Adipose tissue (tissue), 3 donors: ENCODE results near the gene ADAMTS18. TPM values are rescaled to one million over a fixed set of nuclear protein-coding genes. Genes with fewer than 3 reads are reported as not detected.

Experiments
- H3K27ac ChIP-seq: one replicate; pipeline ENCODE4 v1.5.1; 2013; ENCODE audit warnings: low read depth, low read length
- WGBS, 3 donors: extraction: QIAGEN DNeasy Blood & Tissue Kit; methylation state at CpG; one replicate each; pipeline ENCODE4 v1.1.7; 2013; 5-methylcytosine and 5-hydroxymethylcytosine counted together
- polyA plus RNA-seq, 3 donors: library from polyadenylated mRNA; stranded (reverse); fragments of 200-250 nt; gene quantifications; one replicate each; pipeline ENCODE4 v1.2.3, GENCODE V29; 2013
- donor health status: healthy with polysubstance abuse.
- donor health status: Bipolar disorder and iron deficiency.
- donor health status: healthy.

ADAMTS18 gene
- polyA plus RNA-seq, 3 donors: 0.02 to 0.79 (median 0.79) TPM

- WGBS, 3 donors: 55 to 61% (median 58%) methylated on average over 2 of the region's 2 CpGs
- H3K27ac ChIP-seq: no peak overlapping the region
Observed at GRCh38 chr16:77336637-77337036, 98.2 kb downstream of the ADAMTS18 start.

GRCh38 chr16:77335652-77336234 is 99.1 kb downstream of the ADAMTS18 start:
- 45 to 92% (median 87%) methylated on average over 12 of the region's 12 CpGs for WGBS, 3 donors
- H3K27ac ChIP-seq: no peak overlapping the region

GRCh38 chr16:77332792-77333191 is 102.0 kb downstream of the ADAMTS18 start:
- no peak overlapping the region for H3K27ac ChIP-seq
- WGBS, 3 donors: 71 to 91% (median 85%) methylated on average over 5 of the region's 5 CpGs

GRCh38 chr16:77331802-77332586 is 102.8 kb downstream of the ADAMTS18 start:
- 57 to 76% (median 74%) methylated on average over 9 of the region's 9 CpGs for WGBS, 3 donors
- no peak overlapping the region for H3K27ac ChIP-seq

- no peak overlapping the region for H3K27ac ChIP-seq
Observed at GRCh38 chr16:77331043-77331442, 103.8 kb downstream of the ADAMTS18 start.

GRCh38 chr16:77330332-77331042 is 104.3 kb downstream of the ADAMTS18 start:
- no peak overlapping the region for H3K27ac ChIP-seq
- 52 to 68% (median 63%) methylated on average over 5 of the region's 5 CpGs for WGBS, 3 donors

- H3K27ac ChIP-seq: no peak overlapping the region
- WGBS, 3 donors: 67 to 73% (median 70%) methylated on average over 4 of the region's 4 CpGs
Observed at GRCh38 chr16:77328768-77329167, 106.1 kb downstream of the ADAMTS18 start.

- WGBS, 3 donors: 74 to 83% (median 78%) methylated on average over 7 of the region's 7 CpGs
- H3K27ac ChIP-seq: no peak overlapping the region
Observed at GRCh38 chr16:77328274-77328673, 106.6 kb downstream of the ADAMTS18 start.

GRCh38 chr16:77327717-77328116 is 107.1 kb downstream of the ADAMTS18 start:
- H3K27ac ChIP-seq: no peak overlapping the region
- WGBS, 3 donors: 80 to 87% (median 82%) methylated on average over 2 of the region's 2 CpGs

GRCh38 chr16:77324729-77325128 is 110.1 kb downstream of the ADAMTS18 start:
- H3K27ac ChIP-seq: no peak overlapping the region
- WGBS, 3 donors: 54 to 85% (median 71%) methylated on average over 3 of the region's 3 CpGs

- 21 to 65% (median 40%) methylated on average over 2 of the region's 2 CpGs for WGBS, 3 donors
- H3K27ac ChIP-seq: no peak overlapping the region
Observed at GRCh38 chr16:77323695-77324094, 111.1 kb downstream of the ADAMTS18 start.

GRCh38 chr16:77322757-77323156 is 112.1 kb downstream of the ADAMTS18 start:
- H3K27ac ChIP-seq: no peak overlapping the region
- WGBS, 3 donors: 20 to 61% (median 57%) methylated on average over 2 of the region's 2 CpGs

GRCh38 chr16:77317059-77317458 is 117.8 kb downstream of the ADAMTS18 start:
- WGBS, 3 donors: 87 to 94% (median 92%) methylated on average over 2 of the region's 2 CpGs
- no peak overlapping the region for H3K27ac ChIP-seq

GRCh38 chr16:77310877-77311276 is 124.0 kb downstream of the ADAMTS18 start:
- H3K27ac ChIP-seq: no peak overlapping the region
- 48 to 77% (median 68%) methylated on average over 1 of the region's 1 CpG for WGBS, 3 donors

- 43 to 58% (median 45%) methylated on average over 1 of the region's 1 CpG for WGBS, 3 donors
- no peak overlapping the region for H3K27ac ChIP-seq
Observed at GRCh38 chr16:77308163-77308561, 126.7 kb downstream of the ADAMTS18 start.

- no peak overlapping the region for H3K27ac ChIP-seq
- 65 to 71% (median 69%) methylated on average over 8 of the region's 8 CpGs for WGBS, 3 donors
Observed at GRCh38 chr16:77307426-77308162, 127.2 kb downstream of the ADAMTS18 start.

- no peak overlapping the region for H3K27ac ChIP-seq
Observed at GRCh38 chr16:77306075-77306474, 128.8 kb downstream of the ADAMTS18 start.

GRCh38 chr16:77304877-77305276 is 130.0 kb downstream of the ADAMTS18 start:
- WGBS, 3 donors: 40 to 89% (median 81%) methylated on average over 2 of the region's 2 CpGs
- no peak overlapping the region for H3K27ac ChIP-seq

More at GRCh38 chr16:77306075-77306474, 128.8 kb downstream of the ADAMTS18 start:
- WGBS, 3 donors: 54 to 84% (median 74%) methylated on average over 3 of the region's 3 CpGs

GRCh38 chr16:77304134-77304533 is 130.7 kb downstream of the ADAMTS18 start:
- no peak overlapping the region for H3K27ac ChIP-seq
- WGBS, 3 donors: 97 to 99% (median 97%) methylated on average over 2 of the region's 2 CpGs
